CD4-positive, alpha-beta memory T cell (primary cell): Measurements from ENCODE around the gene COL23A1. TPM values are rescaled to one million over a fixed set of nuclear protein-coding genes. Genes with fewer than 3 reads are reported as not detected.

Experiments
- CTCF ChIA-PET: fragments of 350-600 bp; sonication (Branson Sonifier 250); formaldehyde crosslinking; loops from one replicate; lab custom pipeline; 2021; ENCODE audit warnings: inconsistent platforms; ENCODE audit not compliant: partially characterized antibody; lab: Charles Lee
- POLR2A ChIA-PET: fragments of 350-600 bp; sonication (Branson Sonifier 250); formaldehyde crosslinking; loops from one replicate; lab custom pipeline; 2021; ENCODE audit not compliant: partially characterized antibody; lab: Charles Lee
- DNase-seq, 5 donors: peaks; one replicate each; pipeline versions ENCODE4 v3.0.0 to v3.0.0-alpha.2; 2020 to 2022; ENCODE audit warnings: mixed read lengths in 1 of 5
- H3K27ac ChIP-seq: one replicate; pipeline ENCODE4 v1.7.0; 2013; ENCODE audit warnings: low read depth, low read length
- H3K27me3 ChIP-seq: 2 replicates; pipeline ENCODE4 v1.7.0; 2013; ENCODE audit warnings: mild to moderate bottlenecking, low read length, moderate library complexity; ENCODE audit not compliant: insufficient read depth
- H3K36me3 ChIP-seq: 2 replicates; pipeline ENCODE4 v1.7.0; 2013; ENCODE audit warnings: mild to moderate bottlenecking, low read length, moderate library complexity; ENCODE audit not compliant: insufficient read depth
- H3K4me1 ChIP-seq: 2 replicates; pipeline ENCODE4 v1.7.0; 2013; ENCODE audit warnings: mild to moderate bottlenecking, low read length, moderate library complexity; ENCODE audit not compliant: insufficient read depth
- H3K4me3 ChIP-seq, 2 donors: one replicate each; pipeline ENCODE4 v1.7.0; 2013; ENCODE audit warnings: low read length in 2 of 2, mild to moderate bottlenecking in 1 of 2
- H3K9me3 ChIP-seq, 2 donors: one replicate each; pipeline ENCODE4 v1.7.0; 2013; ENCODE audit warnings: low read length in 2 of 2, control low read depth in 1 of 2; ENCODE audit not compliant: control insufficient read depth in 1 of 2
- H3K27ac Mint-ChIP-seq, 7 donors: one replicate each; pipeline ENCODE4 v1.8.0; 2020 to 2021; ENCODE audit warnings: mixed read lengths in 7 of 7, mild to moderate bottlenecking in 6 of 7, inconsistent platforms in 3 of 7, moderate library complexity in 3 of 7
- H3K27me3 Mint-ChIP-seq, 2 donors: one replicate each; pipeline ENCODE4 v1.8.0; 2020 to 2021; ENCODE audit warnings: mixed read lengths in 2 of 2
- H3K36me3 Mint-ChIP-seq, 2 donors: one replicate each; pipeline ENCODE4 v1.8.0; 2020 to 2021; ENCODE audit warnings: mixed read lengths in 2 of 2, inconsistent platforms in 1 of 2, mild to moderate bottlenecking in 1 of 2
- H3K4me1 Mint-ChIP-seq, 4 donors: one replicate each; pipeline ENCODE4 v1.8.0; 2020 to 2021; ENCODE audit warnings: mixed read lengths in 4 of 4, mild to moderate bottlenecking in 1 of 4
- H3K4me3 Mint-ChIP-seq, 8 donors: one replicate each; pipeline ENCODE4 v1.8.0; 2020 to 2021; ENCODE audit warnings: mixed read lengths in 8 of 8, mild to moderate bottlenecking in 7 of 8, moderate library complexity in 6 of 8, inconsistent platforms in 3 of 8
- H3K9me3 Mint-ChIP-seq, 8 donors: one replicate each; pipeline ENCODE4 v1.8.0; 2020 to 2021; ENCODE audit warnings: mixed read lengths in 8 of 8, mild to moderate bottlenecking in 5 of 8, inconsistent platforms in 3 of 8, moderate library complexity in 1 of 8
- intact Hi-C: fragments of 100-400 bp; cut with micrococcal nuclease; formaldehyde crosslinking; loops from one replicate; pipeline ENCODE4 v1.15.1; 2023
- polyA plus RNA-seq, 2 donors: library from polyadenylated mRNA; unstranded; fragments of 300-500 nt; fragmentation: Illumina TruSeq; gene quantifications; one replicate each; pipeline ENCODE4 v1.2.3, GENCODE V29; 2021
- total RNA-seq, 2 experiments: library from RNA; stranded (reverse); gene quantifications; one replicate each; pipeline ENCODE4 v1.2.3, GENCODE V29; 2021

COL23A1 gene
- total and polyA plus RNA-seq, 4 experiments from 2014 or later, result 0.17 to 0.25 TPM; not detected in 2

- Histone ChIP-seq H3K27me3 (no peaks in the 10 kb centered on the region), H3K27ac (no peak overlapping the region), H3K9me3 (no peaks in the 10 kb centered on the region), H3K4me3 (no peak overlapping the region), H3K4me1 (no peaks in the 10 kb centered on the region), H3K36me3 (no peaks in the 10 kb centered on the region)
- Mint-ChIP-seq H3K27ac (no peak overlapping the region), H3K9me3 (peaks cover 0 to 5% (median 0%) of the 10 kb centered on the region in 8 donors), H3K4me3 (no peak overlapping the region), H3K36me3 (no peaks in the 10 kb centered on the region), H3K4me1 (peaks cover 0 to 4% (median 2%) of the 10 kb centered on the region in 4 donors), H3K27me3 (peaks cover 7 to 16% of the 10 kb centered on the region in 2 donors)
- POLR2A ChIA-PET, result no interaction called here
- intact Hi-C loops, result no loop called here
- DNase-seq, result no peak
- CTCF ChIA-PET, result no interaction called here
Observed at GRCh38 chr5:178413988-178414387, 176.2 kb downstream of the COL23A1 start.

GRCh38 chr5:178411083-178411482 is 179.1 kb downstream of the COL23A1 start:
- ChIA-PET POLR2A (no interaction called here), CTCF (no interaction called here)
- Histone ChIP-seq H3K27me3 (no peaks in the 10 kb centered on the region), H3K4me3 (no peak overlapping the region), H3K4me1 (no peaks in the 10 kb centered on the region), H3K9me3 (no peaks in the 10 kb centered on the region), H3K27ac (no peak overlapping the region), H3K36me3 (no peaks in the 10 kb centered on the region)
- peaks cover 0 to 5% of the 10 kb centered on the region in 2 donors for H3K36me3 Mint-ChIP-seq
- H3K4me1 Mint-ChIP-seq, result no peaks in the 10 kb centered on the region
- DNase-seq, result no peak
- no peak overlapping the region for H3K4me3 Mint-ChIP-seq
- H3K27me3 Mint-ChIP-seq, result peaks cover 6 to 10% of the 10 kb centered on the region in 2 donors
- intact Hi-C loops, result no loop called here
- H3K9me3 Mint-ChIP-seq, result peaks cover 2 to 23% (median 14%) of the 10 kb centered on the region in 8 donors
- H3K27ac Mint-ChIP-seq, result no peak overlapping the region

GRCh38 chr5:178407646-178408045 is 182.5 kb downstream of the COL23A1 start:
- H3K9me3 ChIP-seq, result no peaks in the 10 kb centered on the region
- no peak overlapping the region for H3K4me3 Mint-ChIP-seq
- no peak overlapping the region for H3K27ac Mint-ChIP-seq
- ChIA-PET POLR2A (no interaction called here), CTCF (no interaction called here)
- H3K4me1 Mint-ChIP-seq, result no peaks in the 10 kb centered on the region
- H3K4me1 ChIP-seq, result no peaks in the 10 kb centered on the region
- no peaks in the 10 kb centered on the region for H3K27me3 ChIP-seq
- no peaks in the 10 kb centered on the region for H3K36me3 ChIP-seq
- intact Hi-C loops, result no loop called here
- peaks cover 0 to 5% of the 10 kb centered on the region in 2 donors for H3K36me3 Mint-ChIP-seq
- no peak for DNase-seq
- peaks cover 5 to 7% of the 10 kb centered on the region in 2 donors for H3K27me3 Mint-ChIP-seq
- H3K27ac ChIP-seq, result no peak overlapping the region
- H3K4me3 ChIP-seq, result no peak overlapping the region
- peaks cover 2 to 29% (median 15%) of the 10 kb centered on the region in 8 donors for H3K9me3 Mint-ChIP-seq

GRCh38 chr5:178404987-178405386 is 185.2 kb downstream of the COL23A1 start:
- Mint-ChIP-seq H3K36me3 (peaks cover 0 to 5% of the 10 kb centered on the region in 2 donors), H3K4me1 (no peaks in the 10 kb centered on the region), H3K27ac (no peak overlapping the region), H3K4me3 (no peak overlapping the region), H3K9me3 (peaks cover 2 to 29% (median 15%) of the 10 kb centered on the region in 8 donors), H3K27me3 (peaks cover 8 to 10% of the 10 kb centered on the region in 2 donors)
- Histone ChIP-seq H3K27ac (no peak overlapping the region), H3K4me3 (no peak overlapping the region), H3K36me3 (no peaks in the 10 kb centered on the region), H3K4me1 (no peaks in the 10 kb centered on the region), H3K9me3 (no peaks in the 10 kb centered on the region), H3K27me3 (no peaks in the 10 kb centered on the region)
- ChIA-PET POLR2A (no interaction called here), CTCF (no interaction called here)
- no peak for DNase-seq
- intact Hi-C loops, result no loop called here

GRCh38 chr5:178403956-178404600 is 186.1 kb downstream of the COL23A1 start:
- no peaks in the 10 kb centered on the region for H3K9me3 ChIP-seq
- ChIA-PET CTCF (no interaction called here), POLR2A (no interaction called here)
- peaks cover 2 to 25% (median 15%) of the 10 kb centered on the region in 8 donors for H3K9me3 Mint-ChIP-seq
- H3K27ac ChIP-seq, result no peak overlapping the region
- DNase-seq, result no peak
- H3K36me3 Mint-ChIP-seq, result peaks cover 0 to 5% of the 10 kb centered on the region in 2 donors
- no peaks in the 10 kb centered on the region for H3K36me3 ChIP-seq
- H3K27me3 ChIP-seq, result no peaks in the 10 kb centered on the region
- intact Hi-C loops, result no loop called here
- H3K4me1 ChIP-seq, result no peaks in the 10 kb centered on the region
- H3K4me3 Mint-ChIP-seq, result no peak overlapping the region
- peaks cover 8 to 10% of the 10 kb centered on the region in 2 donors for H3K27me3 Mint-ChIP-seq
- H3K27ac Mint-ChIP-seq, result no peak overlapping the region
- no peaks in the 10 kb centered on the region for H3K4me1 Mint-ChIP-seq
- no peak overlapping the region for H3K4me3 ChIP-seq

GRCh38 chr5:178403351-178403750 is 186.8 kb downstream of the COL23A1 start:
- Histone ChIP-seq H3K9me3 (no peaks in the 10 kb centered on the region), H3K27me3 (no peaks in the 10 kb centered on the region), H3K4me3 (no peak overlapping the region), H3K4me1 (no peaks in the 10 kb centered on the region), H3K27ac (no peak overlapping the region), H3K36me3 (no peaks in the 10 kb centered on the region)
- ChIA-PET CTCF (no interaction called here), POLR2A (no interaction called here)
- DNase-seq, result no peak
- intact Hi-C loops, result no loop called here
- Mint-ChIP-seq H3K9me3 (peaks cover 2 to 23% (median 14%) of the 10 kb centered on the region in 8 donors), H3K27me3 (peaks cover 7 to 10% of the 10 kb centered on the region in 2 donors), H3K27ac (no peak overlapping the region), H3K4me3 (no peak overlapping the region), H3K36me3 (peaks cover 0 to 5% of the 10 kb centered on the region in 2 donors), H3K4me1 (no peaks in the 10 kb centered on the region)

GRCh38 chr5:178399701-178400095 is 190.5 kb downstream of the COL23A1 start:
- Mint-ChIP-seq H3K27ac (no peak overlapping the region), H3K36me3 (no peaks in the 10 kb centered on the region), H3K4me1 (no peaks in the 10 kb centered on the region), H3K4me3 (no peak overlapping the region), H3K27me3 (peaks cover 5 to 9% of the 10 kb centered on the region in 2 donors), H3K9me3 (peaks cover 0 to 2% (median 0%) of the 10 kb centered on the region in 8 donors)
- Histone ChIP-seq H3K36me3 (no peaks in the 10 kb centered on the region), H3K4me1 (no peaks in the 10 kb centered on the region), H3K27me3 (no peaks in the 10 kb centered on the region), H3K9me3 (no peaks in the 10 kb centered on the region), H3K4me3 (no peak overlapping the region), H3K27ac (no peak overlapping the region)
- CTCF ChIA-PET, result no interaction called here
- intact Hi-C loops, result no loop called here
- POLR2A ChIA-PET, result no interaction called here
- no peak for DNase-seq
